Thyroid gland (tissue), 4 donors: ENCODE data around the gene IRAK2.
"Not testable (repeated sequence)": the region's sequence is repeated elsewhere in the genome, so short reads cannot be mapped to it uniquely, and the experiment has no call there.

ENCODE experiments used
- POLR2A ChIP-seq, 2 donors: fragments of 450-650 bp; IDR thresholded peaks; one replicate each; pipeline ENCODE4 v1.6.1; 2017; ENCODE audit warnings: antibody characterized with exemption in 2 of 2, mild to moderate bottlenecking in 2 of 2, moderate library complexity in 1 of 2
- TF ChIP-seq, protein P1 (sequence below), 6 experiments: fragments of 200-600 bp in 3 of 6; fragments of 450-650 bp in 3 of 6; sonication (generic) in 3 of 6; IDR thresholded peaks; one replicate each; pipeline ENCODE4 v1.5.1; 2016 to 2019; ENCODE audit warnings: antibody characterized with exemption in 6 of 6, mild to moderate bottlenecking in 2 of 6, inconsistent platforms in 1 of 6, moderate library complexity in 1 of 6

DNA sequence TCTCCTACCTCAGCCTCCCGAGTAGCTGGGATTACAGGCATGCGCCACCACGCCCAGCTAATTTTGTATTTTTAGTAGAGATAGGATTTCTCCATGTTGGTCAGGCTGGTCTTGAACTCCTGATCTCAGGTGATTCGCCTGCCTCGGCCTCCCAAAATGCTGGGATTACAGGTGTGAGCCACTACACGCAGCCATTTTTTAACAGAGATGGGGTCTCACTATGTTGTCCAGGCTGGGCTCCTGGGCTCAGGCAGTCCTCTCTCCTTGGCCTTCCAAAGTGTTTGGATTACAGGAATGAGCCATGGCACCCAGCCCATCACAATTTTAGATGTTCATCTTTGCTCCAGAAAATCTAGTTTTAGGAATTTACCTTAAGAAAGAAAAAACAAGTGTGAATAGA lies 6.2 kb upstream of the IRAK2 start:
- TF ChIP-seq, protein P1, sequence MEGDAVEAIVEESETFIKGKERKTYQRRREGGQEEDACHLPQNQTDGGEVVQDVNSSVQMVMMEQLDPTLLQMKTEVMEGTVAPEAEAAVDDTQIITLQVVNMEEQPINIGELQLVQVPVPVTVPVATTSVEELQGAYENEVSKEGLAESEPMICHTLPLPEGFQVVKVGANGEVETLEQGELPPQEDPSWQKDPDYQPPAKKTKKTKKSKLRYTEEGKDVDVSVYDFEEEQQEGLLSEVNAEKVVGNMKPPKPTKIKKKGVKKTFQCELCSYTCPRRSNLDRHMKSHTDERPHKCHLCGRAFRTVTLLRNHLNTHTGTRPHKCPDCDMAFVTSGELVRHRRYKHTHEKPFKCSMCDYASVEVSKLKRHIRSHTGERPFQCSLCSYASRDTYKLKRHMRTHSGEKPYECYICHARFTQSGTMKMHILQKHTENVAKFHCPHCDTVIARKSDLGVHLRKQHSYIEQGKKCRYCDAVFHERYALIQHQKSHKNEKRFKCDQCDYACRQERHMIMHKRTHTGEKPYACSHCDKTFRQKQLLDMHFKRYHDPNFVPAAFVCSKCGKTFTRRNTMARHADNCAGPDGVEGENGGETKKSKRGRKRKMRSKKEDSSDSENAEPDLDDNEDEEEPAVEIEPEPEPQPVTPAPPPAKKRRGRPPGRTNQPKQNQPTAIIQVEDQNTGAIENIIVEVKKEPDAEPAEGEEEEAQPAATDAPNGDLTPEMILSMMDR (IDR thresholded peaks at IDR 0.05) = not testable (repeated sequence)
- not testable (repeated sequence) for TF ChIP-seq POLR2A (IDR thresholded peaks at IDR 0.05)
